Erythroblast (primary cell): ENCODE results near the gene HSD11B1.

ENCODE experiments used
- GATA1 ChIP-seq: IDR thresholded peaks from 2 replicates; pipeline ENCODE4 v1.6.1; 2011; ENCODE audit warnings: low read depth, mild to moderate bottlenecking, control low read depth, low read length, moderate library complexity
- POLR2A ChIP-seq: IDR thresholded peaks from 2 replicates; pipeline ENCODE4 v1.6.1; 2011; ENCODE audit warnings: mild to moderate bottlenecking, low read length

DNA sequence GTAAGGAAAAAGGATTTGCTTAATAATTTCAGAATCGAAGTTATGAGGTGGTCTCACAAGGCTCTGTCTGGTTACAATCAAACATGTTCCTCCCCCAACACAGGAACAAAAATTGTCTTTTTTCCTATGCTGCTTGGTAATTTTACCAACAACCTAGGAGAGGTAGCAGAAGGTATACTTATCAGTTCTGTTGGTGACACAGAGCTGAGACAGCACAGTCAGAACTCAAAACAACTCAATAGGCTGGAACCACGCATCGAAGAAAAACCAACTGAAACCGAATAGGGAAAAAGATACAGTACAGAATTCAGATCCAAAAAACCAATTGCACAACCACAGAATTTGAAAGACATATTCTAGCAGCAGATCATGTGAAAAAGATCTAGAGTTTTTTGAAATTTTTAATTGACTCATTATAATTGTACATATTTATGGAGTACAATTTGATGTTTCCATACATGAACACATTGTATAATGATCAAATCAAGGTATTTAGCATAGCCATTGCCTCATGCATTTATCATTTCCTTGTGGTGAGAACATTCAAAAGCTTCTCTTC, 25.6 kb upstream of the HSD11B1 start:
- TF ChIP-seq POLR2A, result no peak
- no peak for TF ChIP-seq GATA1
